Measurements from ENCODE around the gene CYP27C1. TPM values are rescaled to one million over a fixed set of nuclear protein-coding genes. Genes with fewer than 3 reads are reported as not detected.
"Not testable (repeated sequence)": the region's sequence is repeated elsewhere in the genome, so short reads cannot be mapped to it uniquely, and the experiment has no call there.

The CYP27C1 gene
- total RNA-seq, 2 donors from 2014 or later: 0.19 TPM; not detected in 1

GRCh38 chr2:127226520-127227263 is 6.6 kb upstream of the CYP27C1 start:
- peak overlapping the region; percentile 55 for H3K27ac ChIP-seq
- no peaks in the 10 kb centered on the region for H3K9me3 ChIP-seq
- intact Hi-C loops (cut with DNase I): no loop called here
- no peaks in the 10 kb centered on the region for H3K27me3 ChIP-seq
- H3K36me3 ChIP-seq: no peaks in the 10 kb centered on the region
- no peak overlapping the region for H3K9ac ChIP-seq (ENCODE audit: low read depth in 2 of 2, low read length in 2 of 2)
- peaks cover 6% of the 10 kb centered on the region for H3K4me1 ChIP-seq
- TF ChIP-seq CTCF (IDR thresholded peaks at IDR 0.05): no peak
- peak; percentile 92 for DNase-seq
- H3K4me3 ChIP-seq: no peak overlapping the region

GRCh38 chr2:127226132-127226519 is 6.0 kb upstream of the CYP27C1 start:
- Histone ChIP-seq H3K4me3 (no peak overlapping the region), H3K36me3 (no peaks in the 10 kb centered on the region), H3K4me1 (peaks cover 6% of the 10 kb centered on the region), H3K27me3 (peaks cover under 1% of the 10 kb centered on the region), H3K9me3 (no peaks in the 10 kb centered on the region), H3K27ac (no peak overlapping the region), H3K9ac (ENCODE audit: low read depth in 2 of 2, low read length in 2 of 2) (peak overlapping the region in 1 of 2 donors; percentile 12)
- intact Hi-C loops (cut with DNase I): no loop called here
- no peak for DNase-seq
- no peak for TF ChIP-seq CTCF (IDR thresholded peaks at IDR 0.05)

- H3K27me3 ChIP-seq: peaks cover 8% of the 10 kb centered on the region
These were observed 5.3 kb upstream of the CYP27C1 start for GRCh38 chr2:127225186-127225960.

GRCh38 chr2:127224135-127224534 is 4.0 kb upstream of the CYP27C1 start:
- DNase-seq; H3K27ac ChIP-seq; intact Hi-C loops (cut with DNase I); H3K9me3 ChIP-seq; H3K36me3 ChIP-seq; H3K4me1 ChIP-seq; H3K4me3 ChIP-seq; H3K9ac ChIP-seq (ENCODE audit: low read depth in 2 of 2, low read length in 2 of 2): not testable (repeated sequence)
- peaks cover 19% of the 10 kb centered on the region for H3K27me3 ChIP-seq

More at GRCh38 chr2:127225186-127225960, 5.3 kb upstream of the CYP27C1 start:
- H3K27ac ChIP-seq: no peak overlapping the region
- no peak overlapping the region for H3K4me3 ChIP-seq
- peaks cover 6% of the 10 kb centered on the region for H3K4me1 ChIP-seq
- H3K9me3 ChIP-seq: no peaks in the 10 kb centered on the region
- DNase-seq: no peak
- H3K9ac ChIP-seq (ENCODE audit: low read depth in 2 of 2, low read length in 2 of 2): no peak overlapping the region
- no peaks in the 10 kb centered on the region for H3K36me3 ChIP-seq
- intact Hi-C loops (cut with DNase I): no loop called here
- no peak for TF ChIP-seq CTCF (IDR thresholded peaks at IDR 0.05)

GRCh38 chr2:127220768-127221527 is 849 bp upstream of the CYP27C1 start:
- no peak for DNase-seq
- H3K9ac ChIP-seq (ENCODE audit: low read depth in 2 of 2, low read length in 2 of 2): no peak overlapping the region
- no peak overlapping the region for H3K27ac ChIP-seq
- TF ChIP-seq CTCF (IDR thresholded peaks at IDR 0.05): no peak
- no peak overlapping the region for H3K4me3 ChIP-seq
- intact Hi-C loops (cut with DNase I): no loop called here
- H3K9me3 ChIP-seq: no peaks in the 10 kb centered on the region
- H3K27me3 ChIP-seq: peaks cover 40% of the 10 kb centered on the region
- no peaks in the 10 kb centered on the region for H3K36me3 ChIP-seq
- peaks cover under 1% of the 10 kb centered on the region for H3K4me1 ChIP-seq

All from colonic mucosa (tissue), 4 donors.